H1 (cell line): ENCODE data around the gene PPARA. TPM values are rescaled to one million over a fixed set of nuclear protein-coding genes. Genes with fewer than 3 reads are reported as not detected.

Source experiments
- CTCF ChIA-PET: fragments of 300-600 bp; sonication (Branson Sonifier 250); formaldehyde crosslinking; loops from one replicate; lab custom pipeline; 2021; ENCODE audit not compliant: partially characterized antibody; lab: Charles Lee
- POLR2A ChIA-PET: fragments of 300-600 bp; sonication (Branson Sonifier 250); formaldehyde crosslinking; loops from one replicate; lab custom pipeline; 2021; ENCODE audit warnings: inconsistent platforms; ENCODE audit not compliant: partially characterized antibody; lab: Charles Lee
- DNase-seq, 2 experiments: peaks; one replicate each; pipeline versions ENCODE4 v3.0.0 to v3.0.0-alpha.2; 2010 to 2022; ENCODE audit warnings: low spot score in 2 of 2, low read depth in 1 of 2, mixed read lengths in 1 of 2
- FAIRE-seq: peaks from 2 replicates; lab custom pipeline; 2011; peaks lifted over from hg19 to GRCh38; lab: Jason Lieb, UNC
- H2AFZ ChIP-seq: 2 replicates; pipeline ENCODE4 v1.8.1; 2012; ENCODE audit warnings: low read length, inconsistent platforms
- H2AK5ac ChIP-seq: 2 replicates; pipeline ENCODE4 v1.6.1; 2013; ENCODE audit warnings: low read depth, low read length
- H2BK120ac ChIP-seq: replicated peaks from 2 replicates; pipeline ENCODE3; 2013; ENCODE audit warnings: low read depth, low read length, inconsistent platforms
- H2BK12ac ChIP-seq: 2 replicates; pipeline ENCODE4 v1.6.1; 2013; ENCODE audit warnings: low read depth, low read length
- H2BK15ac ChIP-seq: 2 replicates; pipeline ENCODE4 v1.6.1; 2013; ENCODE audit warnings: low read length
- H2BK20ac ChIP-seq: 2 replicates; pipeline ENCODE4 v1.6.1; 2013; ENCODE audit warnings: low read length
- H2BK5ac ChIP-seq: 2 replicates; pipeline ENCODE4 v1.6.1; 2013; ENCODE audit warnings: low read depth, low read length
- H3K14ac ChIP-seq: 2 replicates; pipeline ENCODE4 v1.6.1; 2013; ENCODE audit warnings: inconsistent platforms; ENCODE audit not compliant: insufficient read length
- H3K18ac ChIP-seq: 2 replicates; pipeline ENCODE4 v1.6.1; 2013; ENCODE audit warnings: low read length; ENCODE audit errors: extremely low read depth
- H3K23ac ChIP-seq: 2 replicates; pipeline ENCODE4 v1.6.1; 2013; ENCODE audit warnings: inconsistent platforms; ENCODE audit not compliant: insufficient read length
- H3K23me2 ChIP-seq: 2 replicates; pipeline ENCODE4 v1.6.1; 2013; ENCODE audit warnings: low read depth, low read length
- H3K27ac ChIP-seq: 2 replicates; pipeline ENCODE4 v1.6.1; 2011; ENCODE audit warnings: low read depth, low read length, inconsistent platforms
- H3K27me3 ChIP-seq, 4 experiments: replicated peaks in 1 of 4; 1 replicate in 1 of 4; 2 replicates in 3 of 4; pipeline versions ENCODE4 v1.6.1 to v1.8.1; 2011 to 2013; ENCODE audit warnings: low read length in 3 of 4, mild to moderate bottlenecking in 3 of 4, inconsistent platforms in 2 of 4, mixed read lengths in 2 of 4, moderate library complexity in 1 of 4; ENCODE audit not compliant: control insufficient read depth in 3 of 4, insufficient read depth in 3 of 4; ENCODE audit errors: extremely low read depth in 1 of 4
- H3K36me3 ChIP-seq, 4 experiments: 2 replicates each; pipeline versions ENCODE4 v1.6.1 to v1.8.1; 2011 to 2013; ENCODE audit warnings: mild to moderate bottlenecking in 4 of 4, low read length in 3 of 4, moderate library complexity in 2 of 4, control low read depth in 1 of 4, inconsistent platforms in 1 of 4; ENCODE audit not compliant: insufficient read depth in 4 of 4, control insufficient read depth in 2 of 4
- H3K4ac ChIP-seq: replicated peaks from 2 replicates; pipeline ENCODE3; 2013; ENCODE audit warnings: low read length, low read depth, mixed read lengths, inconsistent platforms; ENCODE audit not compliant: insufficient read length
- H3K4me1 ChIP-seq, 4 experiments: replicated peaks in 1 of 4; 1 replicate in 1 of 4; 2 replicates in 3 of 4; pipeline versions ENCODE4 v1.6.1 to v1.8.1; 2011 to 2013; ENCODE audit warnings: low read length in 3 of 4, inconsistent platforms in 2 of 4, mixed read lengths in 1 of 4; ENCODE audit not compliant: insufficient read depth in 4 of 4, control insufficient read depth in 3 of 4
- H3K4me2 ChIP-seq, 2 experiments: 2 replicates each; pipeline versions ENCODE4 v1.6.1 to v1.8.1; 2011 to 2013; ENCODE audit warnings: low read depth in 2 of 2, low read length in 2 of 2, control low read depth in 1 of 2, inconsistent platforms in 1 of 2, mild to moderate bottlenecking in 1 of 2; ENCODE audit not compliant: insufficient read depth in 1 of 2
- H3K4me3 ChIP-seq, 4 experiments: fragments of 200-600, 300-600 bp in 1 of 4; sonication (generic), shearing (Covaris generic), sonication (Bioruptor Twin) in 1 of 4; 2 replicates each; pipeline versions ENCODE4 v1.5.1 to v1.8.1; 2011 to 2016; ENCODE audit warnings: low read length in 4 of 4, low read depth in 3 of 4, control low read depth in 2 of 4, inconsistent platforms in 2 of 4, mild to moderate bottlenecking in 2 of 4, mixed read lengths in 1 of 4, moderate library complexity in 1 of 4; ENCODE audit not compliant: insufficient read depth in 2 of 4; ENCODE audit errors: extremely low read depth in 1 of 4
- H3K56ac ChIP-seq: replicated peaks from 2 replicates; pipeline ENCODE3; 2013; ENCODE audit warnings: low read depth, mild to moderate bottlenecking, mixed read lengths, low read length, inconsistent platforms; ENCODE audit not compliant: insufficient read length
- H3K79me1 ChIP-seq: 2 replicates; pipeline ENCODE4 v1.6.1; 2013; ENCODE audit warnings: low read depth, low read length, control low read depth
- H3K79me2 ChIP-seq, 2 experiments: 2 replicates each; pipeline versions ENCODE4 v1.6.1 to v1.8.1; 2012 to 2013; ENCODE audit warnings: low read length in 2 of 2, mild to moderate bottlenecking in 2 of 2, inconsistent platforms in 1 of 2; ENCODE audit not compliant: insufficient read depth in 2 of 2, control insufficient read depth in 1 of 2
- H3K9ac ChIP-seq, 4 experiments: replicated peaks in 1 of 4; 1 replicate in 1 of 4; 2 replicates in 3 of 4; pipeline versions ENCODE4 v1.6.1 to v1.8.1; 2011 to 2013; ENCODE audit warnings: low read depth in 3 of 4, low read length in 3 of 4, control low read depth in 2 of 4, mild to moderate bottlenecking in 2 of 4, moderate library complexity in 2 of 4, inconsistent platforms in 1 of 4; ENCODE audit errors: extremely low read depth in 1 of 4
- H3K9me3 ChIP-seq, 2 experiments: 2 replicates each; pipeline versions ENCODE4 v1.6.1 to v1.8.1; 2012 to 2013; ENCODE audit warnings: mild to moderate bottlenecking in 2 of 2, moderate library complexity in 2 of 2, control low read depth in 1 of 2, inconsistent platforms in 1 of 2, low read depth in 1 of 2, low read length in 1 of 2, mixed read lengths in 1 of 2; ENCODE audit not compliant: insufficient read depth in 2 of 2
- H4K20me1 ChIP-seq, 2 experiments: replicated peaks in 1 of 2; 2 replicates each; pipeline versions ENCODE3 to v1.8.1; 2011 to 2013; ENCODE audit warnings: inconsistent platforms in 2 of 2, low read length in 2 of 2, mild to moderate bottlenecking in 1 of 2; ENCODE audit not compliant: insufficient read depth in 2 of 2, control insufficient read depth in 1 of 2
- H4K5ac ChIP-seq: 2 replicates; pipeline ENCODE4 v1.6.1; 2013; ENCODE audit warnings: low read length, low read depth, mixed read lengths, inconsistent platforms; ENCODE audit not compliant: insufficient read length
- H4K8ac ChIP-seq: 2 replicates; pipeline ENCODE4 v1.8.0; 2013; ENCODE audit warnings: mild to moderate bottlenecking, moderate library complexity, low read length, inconsistent platforms; ENCODE audit not compliant: insufficient read depth; ENCODE audit errors: extremely low read depth
- H4K91ac ChIP-seq: replicated peaks from 2 replicates; pipeline ENCODE3; 2013; ENCODE audit warnings: low read length, mixed read lengths, inconsistent platforms; ENCODE audit not compliant: insufficient read length
- BACH1 ChIP-seq: IDR thresholded peaks from 2 replicates; pipeline ENCODE4 v1.6.1; 2012; ENCODE audit warnings: low read length, improper control_type of control experiment
- CTCF ChIP-seq, 3 experiments: IDR thresholded peaks; 1 replicate in 2 of 3; 2 replicates in 1 of 3; pipeline versions ENCODE4 v1.5.1 to v1.6.1; 2011; ENCODE audit warnings: low read length in 3 of 3, mild to moderate bottlenecking in 3 of 3, inconsistent platforms in 2 of 3, low read depth in 1 of 3, moderate library complexity in 1 of 3; ENCODE audit not compliant: insufficient read depth in 1 of 3; ENCODE audit errors: control extremely low read depth in 1 of 3
- EZH2 ChIP-seq: fragments of 200-600 bp; sonication (generic); IDR thresholded peaks from 2 replicates; pipeline ENCODE4 v1.7.1; 2012; ENCODE audit warnings: low read depth, mild to moderate bottlenecking, moderate library complexity, low read length, inconsistent platforms; ENCODE audit not compliant: severe bottlenecking
- KDM4A ChIP-seq: IDR thresholded peaks from one replicate; pipeline ENCODE4 v1.7.1; 2012; ENCODE audit warnings: low read depth, mild to moderate bottlenecking, moderate library complexity, low read length, inconsistent platforms; ENCODE audit not compliant: severe bottlenecking
- NRF1 ChIP-seq: IDR thresholded peaks from 2 replicates; pipeline ENCODE4 v1.6.1; 2011; ENCODE audit warnings: mild to moderate bottlenecking, low read depth, low read length, improper control_type of control experiment
- POLR2A ChIP-seq, 2 experiments: IDR thresholded peaks; 1 replicate in 1 of 2; 2 replicates in 1 of 2; pipeline ENCODE4 v1.6.1; 2011; ENCODE audit warnings: low read depth in 2 of 2, low read length in 2 of 2, mild to moderate bottlenecking in 2 of 2; ENCODE audit errors: control extremely low read depth in 1 of 2
- RXRA ChIP-seq: IDR thresholded peaks from 2 replicates; pipeline ENCODE4 v1.6.1; 2011; ENCODE audit warnings: low read depth, mild to moderate bottlenecking, low read length, moderate library complexity; ENCODE audit not compliant: insufficient read depth
- SUZ12 ChIP-seq: fragments of 200-600 bp; sonication (generic); IDR thresholded peaks from 2 replicates; pipeline ENCODE4 v1.6.1; 2012; ENCODE audit warnings: mild to moderate bottlenecking, inconsistent platforms, low read length, moderate library complexity, mixed read lengths
- WGBS, 2 experiments: shearing (Covaris generic) in 1 of 2; methylation state at CpG; one replicate each; pipeline versions ENCODE4 v1.1.6 to v1.1.7; 2013 to 2015; ENCODE audit warnings: low lambda C conversion rate in 2 of 2, mixed read lengths in 2 of 2, inconsistent platforms in 1 of 2, low coverage in 1 of 2, missing lambda C conversion rate in 1 of 2; ENCODE audit not compliant: insufficient replicate concordance in 2 of 2, insufficient coverage in 1 of 2, insufficient read length in 1 of 2; ENCODE audit errors: extremely low coverage in 1 of 2, missing lambda C conversion rate in 1 of 2; 5-methylcytosine and 5-hydroxymethylcytosine counted together
- polyA plus RNA-seq, 7 experiments: library from polyadenylated mRNA; depleted of rRNA in 3 of 7; stranded (reverse) in 5 of 7; unstranded in 2 of 7; fragments of >200 nt in 5 of 7; fragments of 200-250 nt in 2 of 7; gene quantifications; 1 replicate in 5 of 7; 2 replicates in 1 of 7; 4 replicates in 1 of 7; pipeline versions ENCODE4 v1.2.1 to v1.2.3, GENCODE V29; 2011 to 2013; ENCODE audit warnings: missing spikeins in 2 of 7, mixed read lengths in 2 of 7
- total RNA-seq: library from RNA; stranded (reverse); fragmentation: NEBNext Ultra II Directional; extraction: Animal tissue kit (Norgen Biotek cat#: 25700); gene quantifications from 2 replicates; pipeline ENCODE4 v1.2.1, GENCODE V29; 2021

PPARA gene
- total and polyA plus RNA-seq, 2 of the 8 experiments (the other 6 are each of a cell fraction or from before 2014, with no cell fraction given), result 3.1 to 8.2 TPM

- H2BK5ac ChIP-seq, result no peak overlapping the region
- H2AK5ac ChIP-seq, result no peak overlapping the region
- H3K4me1 ChIP-seq, result peaks cover 0 to 8% (median 2%) of the 10 kb centered on the region in 4 experiments; a peak in 2 of 7 replicates
- no peak overlapping the region for H2BK20ac ChIP-seq
- no peak overlapping the region for H4K8ac ChIP-seq
- H3K56ac ChIP-seq, result no peak overlapping the region
- H2BK15ac ChIP-seq, result no peak overlapping the region
- H4K5ac ChIP-seq, result peak overlapping the region; percentile 31
- H4K20me1 ChIP-seq, result peaks cover 0 to 4% of the 10 kb centered on the region in 2 experiments
- H2BK120ac ChIP-seq, result no peak overlapping the region
- H3K79me1 ChIP-seq, result no peaks in the 10 kb centered on the region
- CTCF ChIA-PET, result interaction anchor here (1.5 kb wide), 1 partner anchor 95 kb away, joined by 3 read pairs; no protein-coding TSS in a partner anchor
- peak overlapping the region; percentile 65 to 92 (median 78) for H3K4me3 ChIP-seq
- H4K91ac ChIP-seq, result no peak overlapping the region
- H3K4me2 ChIP-seq, result peak overlapping the region; percentile 90 to 97
- no peak overlapping the region for H3K27ac ChIP-seq
- H3K23me2 ChIP-seq, result peaks cover 15% of the 10 kb centered on the region; the same call in 1 of the 2 replicates
- no peaks in the 10 kb centered on the region for H3K36me3 ChIP-seq
- H2AFZ ChIP-seq, result peak overlapping the region; percentile 16; the same call in 1 of the 2 replicates
- POLR2A ChIA-PET, result interaction anchor here (0.9 kb wide), 1 partner anchor 99 kb away, joined by 3 read pairs; the partner anchor contains the start of gene CDPF1
- no peak overlapping the region; the same call in 1 of the 2 replicates for H3K18ac ChIP-seq
- 3% methylated on average over 45 of the region's 101 CpGs; no CpG with 5 or more reads in 1 of the 2 experiments for WGBS, 2 experiments
- H3K14ac ChIP-seq, result no peak overlapping the region
- no peaks in the 10 kb centered on the region for H3K79me2 ChIP-seq
- no peak overlapping the region for H3K4ac ChIP-seq
- no peak for FAIRE-seq
- H2BK12ac ChIP-seq, result no peak overlapping the region
- DNase-seq, result peak in 1 of 2 experiments; percentile 71
- H3K9ac ChIP-seq, result peak overlapping the region in 1 of 4 experiments; percentile 48; a peak in 3 of 7 replicates
- H3K9me3 ChIP-seq, result no peaks in the 10 kb centered on the region
- H3K23ac ChIP-seq, result no peak overlapping the region
- H3K27me3 ChIP-seq, result peaks cover 6 to 42% (median 35%) of the 10 kb centered on the region in 4 experiments
- peak; percentile 90 for TF ChIP-seq KDM4A
- TF ChIP-seq RXRA, result no peak
- TF ChIP-seq NRF1, result peak; percentile 30; the same call in 1 of the 2 replicates
- TF ChIP-seq EZH2, result peak; percentile 78
- TF ChIP-seq CTCF (IDR thresholded peaks at IDR 0.05; ENCODE audit: control extremely low read depth in 1 of 3, insufficient read depth in 1 of 3, low read depth in 1 of 3, low read length in 3 of 3), result no peak
- peak; percentile 79 for TF ChIP-seq SUZ12
- TF ChIP-seq BACH1, result no peak
- TF ChIP-seq POLR2A (IDR thresholded peaks at IDR 0.05; ENCODE audit: control extremely low read depth in 1 of 2, low read depth in 2 of 2, low read length in 2 of 2), result no peak
Observed at GRCh38 chr22:46150655-46151477, 540 bp downstream of the PPARA start.
